Activated CD8-positive, alpha-beta memory T cell treated with anti-CD3 and anti-CD28 coated beads for 24 hours (primary cell): ENCODE data around the gene IGFLR1.
"Not testable (repeated sequence)": the region's sequence is repeated elsewhere in the genome, so short reads cannot be mapped to it uniquely, and the experiment has no call there.

Experiments
- DNase-seq: peaks from one replicate; pipeline ENCODE4 v3.0.0-alpha.2; 2020

The IGFLR1 gene

DNA sequence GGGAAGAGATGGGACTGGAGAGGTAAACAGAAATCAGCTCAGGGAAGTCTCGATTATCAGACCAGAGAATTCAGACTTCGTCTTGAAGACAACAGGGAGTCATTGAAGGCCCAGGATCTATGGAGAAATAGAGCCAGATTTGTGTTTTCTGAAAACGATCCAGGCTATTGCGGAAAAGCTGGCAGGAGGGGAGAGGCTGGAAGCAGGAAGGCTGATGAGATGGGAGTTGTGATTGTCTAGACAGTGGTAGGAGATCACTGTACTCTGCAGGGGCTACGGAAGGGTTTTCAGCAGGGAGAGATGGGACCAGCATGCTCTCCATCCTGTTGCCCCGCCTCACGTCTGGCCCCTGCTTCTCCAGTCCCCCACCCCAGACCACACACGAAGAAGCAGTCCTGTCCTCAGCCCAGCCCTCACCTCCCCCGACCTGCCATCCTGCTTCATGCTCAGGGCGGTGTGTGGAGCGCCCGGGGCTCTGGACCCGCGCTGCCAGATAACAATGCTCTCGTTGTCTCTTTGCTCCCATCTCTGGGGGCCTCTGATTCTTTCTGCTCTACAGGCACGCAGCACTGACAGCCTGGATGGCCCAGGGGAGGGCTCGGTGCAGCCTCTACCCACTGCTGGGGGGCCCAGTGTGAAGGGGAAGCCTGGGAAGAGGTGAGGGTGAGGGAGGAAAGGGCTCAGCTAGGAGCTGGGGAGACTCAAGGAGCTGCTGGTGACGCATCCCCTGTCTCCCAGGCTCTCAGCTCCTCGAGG is 35.0 kb upstream of the IGFLR1 start:
- DNase-seq = no peak

DNA sequence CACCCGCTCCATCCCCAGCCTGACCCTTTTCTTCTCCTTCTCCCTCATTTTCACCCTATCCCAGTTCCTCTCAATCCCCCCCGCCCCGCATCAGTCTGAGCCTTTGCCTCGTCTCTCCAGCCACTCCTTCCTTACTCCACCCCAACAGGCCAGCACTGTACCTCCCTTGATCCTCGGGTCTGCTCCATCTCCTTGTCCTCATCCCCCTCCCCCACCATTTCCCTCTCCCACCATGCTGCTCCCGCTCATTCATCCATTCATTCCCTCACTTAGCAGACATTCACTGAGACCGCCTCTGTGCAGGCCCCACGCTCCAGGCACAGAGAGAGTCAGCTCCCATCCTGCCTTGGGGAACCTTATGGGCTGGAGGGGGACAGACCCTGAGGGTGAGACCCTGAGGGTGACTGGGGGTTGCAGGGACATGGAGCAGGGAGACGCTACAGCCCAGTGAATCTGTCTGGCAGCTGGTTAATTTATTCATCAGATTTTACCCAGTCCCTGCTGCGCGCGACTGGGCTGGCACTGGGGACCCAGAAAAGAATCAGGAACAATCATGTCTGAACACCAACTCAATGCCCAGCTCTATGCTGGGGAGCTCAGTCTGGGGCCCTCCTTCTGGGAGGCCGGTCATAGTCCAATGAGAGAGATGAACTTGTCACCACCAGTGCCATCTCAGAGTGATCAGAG is 34.0 kb upstream of the IGFLR1 start:
- no peak for DNase-seq

DNA sequence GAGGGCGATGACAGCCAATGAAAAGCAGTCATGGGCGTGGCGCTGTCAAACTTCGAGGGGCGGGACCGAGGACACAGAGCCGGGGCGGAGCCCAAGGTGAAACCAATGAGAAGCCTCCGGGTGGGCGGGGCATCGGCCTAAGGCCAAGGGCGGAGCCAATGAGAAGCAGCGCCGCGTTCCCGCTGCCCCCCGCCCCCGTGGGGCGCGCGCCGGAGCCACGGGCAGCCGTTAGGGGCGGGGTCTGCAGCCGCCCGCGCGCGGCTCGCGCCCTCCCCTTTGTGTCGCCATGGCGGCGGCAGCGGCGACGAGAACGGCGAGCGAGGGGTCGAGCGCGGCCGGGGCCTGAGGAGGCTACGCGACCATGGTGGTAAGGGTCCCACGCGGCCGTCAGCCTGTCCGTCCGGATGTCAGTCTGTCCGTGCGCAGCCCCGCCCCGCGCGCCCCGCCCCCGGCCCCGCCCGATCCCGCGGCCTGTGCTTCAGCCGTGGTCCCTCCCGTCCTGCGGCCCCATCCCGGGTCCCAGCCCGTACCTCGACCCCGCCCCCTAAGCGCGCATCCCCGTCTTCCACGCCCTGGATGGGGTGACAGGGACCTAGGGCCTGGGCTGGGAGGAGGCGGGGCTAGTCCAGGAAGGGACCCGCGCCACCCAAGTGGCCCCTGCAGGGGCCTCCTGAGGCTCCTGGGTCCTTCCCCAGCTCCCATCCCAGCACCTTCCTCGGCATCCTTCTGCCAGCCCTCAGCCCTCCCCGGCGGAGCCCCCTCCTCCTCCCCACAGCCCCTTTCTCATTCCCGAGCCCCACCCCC is 33.2 kb upstream of the IGFLR1 start, which contains the start of gene ARHGAP33:
ARHGAP33 (plus strand) TSS at position 267 of the 804 bp plus-strand sequence; CDS start at position 362, 95 bp downstream.
- DNase-seq = peak; percentile 99

DNA sequence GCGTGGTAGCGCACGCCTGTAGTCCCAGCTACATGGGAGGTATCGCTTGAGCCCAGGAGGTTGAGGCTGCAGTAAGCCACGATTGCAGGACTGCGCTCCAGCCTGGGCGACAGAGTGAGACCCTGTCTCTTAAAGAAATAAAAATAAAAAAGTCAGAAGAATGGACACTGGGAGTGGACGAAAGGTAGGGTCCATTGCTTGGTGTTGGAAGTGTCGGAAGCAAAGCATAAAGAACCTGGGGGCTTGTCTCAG is 32.7 kb upstream of the IGFLR1 start:
- DNase-seq = no peak

DNA sequence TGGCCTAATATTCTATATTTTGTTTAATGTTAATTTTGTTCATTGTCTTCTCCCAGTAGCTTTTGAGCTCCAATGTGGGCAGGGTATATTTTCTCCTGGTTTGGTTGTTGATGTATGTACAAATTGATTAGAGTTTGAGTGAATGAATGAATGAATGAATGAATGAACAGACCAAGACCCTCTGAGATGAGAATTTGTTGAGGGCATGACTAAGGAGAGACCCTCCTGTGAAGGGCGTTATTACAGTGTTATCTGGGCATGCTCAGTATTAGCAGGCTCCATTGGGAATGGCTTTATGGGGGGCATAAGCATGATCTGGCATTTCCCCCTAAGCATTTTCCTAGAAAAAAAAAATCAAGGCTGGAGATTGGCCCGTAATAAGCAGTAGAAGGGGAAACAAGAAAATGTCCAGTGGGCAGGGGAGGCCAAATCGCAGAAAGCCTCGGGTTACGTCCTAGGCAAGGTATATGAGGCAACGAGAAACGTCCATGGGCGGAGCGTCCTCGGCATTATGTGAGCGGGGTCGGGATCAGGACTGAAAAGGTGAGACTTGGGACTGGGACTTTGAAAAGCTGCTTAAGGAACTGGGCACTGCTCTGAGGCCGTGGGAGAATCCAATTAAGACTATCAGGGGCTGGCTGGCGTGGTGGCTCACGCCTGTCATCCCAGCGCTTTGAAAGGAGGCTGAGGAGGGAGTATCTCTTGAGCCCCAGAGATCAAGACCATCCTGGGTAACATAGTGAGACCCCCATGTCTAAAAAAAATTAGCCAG is 32.2 kb upstream of the IGFLR1 start:
- no peak for DNase-seq

DNA sequence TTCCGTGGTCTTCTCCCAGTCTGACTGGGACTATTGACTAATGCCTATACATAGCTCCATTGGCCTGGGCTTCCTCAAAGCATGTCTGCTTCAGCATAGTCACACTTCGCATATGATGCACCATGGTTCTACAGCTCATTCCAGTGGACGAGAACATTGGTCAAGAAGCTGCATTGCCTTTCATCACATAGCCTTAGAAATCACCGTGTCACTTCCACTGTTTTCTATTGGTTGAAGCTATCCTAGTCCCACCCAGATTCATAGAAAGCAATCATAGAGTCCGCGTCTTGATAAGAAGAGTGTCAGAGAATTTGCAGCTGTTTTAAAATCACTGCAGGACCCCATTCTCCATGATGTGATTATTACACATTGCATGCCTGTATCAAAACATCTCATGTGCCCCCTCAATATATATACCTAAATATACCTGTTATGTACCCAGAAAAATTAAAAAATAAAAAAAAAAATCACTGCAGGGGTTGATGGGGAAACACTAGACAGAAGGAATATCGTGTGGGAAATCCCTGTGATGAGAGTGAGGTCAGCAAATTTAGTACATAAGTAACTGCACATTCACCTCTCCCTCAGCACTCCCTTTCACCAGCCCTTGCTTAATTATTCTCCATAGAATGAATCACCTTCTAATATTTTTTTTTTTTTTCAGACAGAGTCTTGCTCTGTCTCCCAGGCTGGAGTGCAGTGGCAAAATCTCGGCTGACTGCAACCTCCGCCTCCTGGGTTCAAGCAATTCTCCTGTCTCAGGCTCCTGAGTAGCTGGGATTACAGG is 31.0 kb upstream of the IGFLR1 start:
- DNase-seq = no peak

DNA sequence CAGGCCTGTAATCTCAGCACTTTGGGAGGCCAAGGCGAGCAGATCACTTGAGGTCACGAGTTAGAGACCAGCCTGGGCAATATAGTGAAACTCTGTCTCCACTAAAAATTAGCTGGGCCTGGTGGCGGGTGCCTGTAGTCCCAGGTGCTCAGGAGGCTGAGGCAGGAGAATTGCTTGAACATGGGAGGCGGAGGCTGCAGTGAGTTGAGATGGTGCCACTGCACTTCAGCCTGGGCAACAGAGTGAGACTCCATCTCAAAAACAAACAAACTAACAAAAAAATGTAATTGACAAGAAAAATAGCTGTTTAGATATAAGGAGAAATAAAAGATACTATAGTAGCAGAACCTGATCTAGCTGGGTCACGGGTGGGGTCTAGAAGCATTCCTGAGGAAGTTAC is 30.1 kb upstream of the IGFLR1 start:
- DNase-seq = not testable (repeated sequence)

DNA sequence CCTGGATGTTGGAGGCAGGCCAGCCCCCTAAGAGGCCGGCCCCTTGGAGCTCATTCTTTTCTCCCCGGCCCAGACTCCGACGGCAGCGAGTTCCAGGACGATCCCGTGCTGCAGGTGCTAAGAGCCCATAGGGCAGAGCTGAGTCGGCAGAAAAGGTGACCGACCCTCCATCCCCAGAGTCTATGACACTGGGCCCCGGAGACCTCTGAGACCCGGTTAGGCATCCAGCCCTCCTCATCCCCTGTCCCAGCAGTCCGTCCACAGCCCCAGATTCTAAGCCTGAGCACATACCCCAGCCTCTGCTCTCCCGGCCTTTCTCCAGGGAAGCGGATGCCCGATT is 25.8 kb upstream of the IGFLR1 start:
- DNase-seq = no peak

DNA sequence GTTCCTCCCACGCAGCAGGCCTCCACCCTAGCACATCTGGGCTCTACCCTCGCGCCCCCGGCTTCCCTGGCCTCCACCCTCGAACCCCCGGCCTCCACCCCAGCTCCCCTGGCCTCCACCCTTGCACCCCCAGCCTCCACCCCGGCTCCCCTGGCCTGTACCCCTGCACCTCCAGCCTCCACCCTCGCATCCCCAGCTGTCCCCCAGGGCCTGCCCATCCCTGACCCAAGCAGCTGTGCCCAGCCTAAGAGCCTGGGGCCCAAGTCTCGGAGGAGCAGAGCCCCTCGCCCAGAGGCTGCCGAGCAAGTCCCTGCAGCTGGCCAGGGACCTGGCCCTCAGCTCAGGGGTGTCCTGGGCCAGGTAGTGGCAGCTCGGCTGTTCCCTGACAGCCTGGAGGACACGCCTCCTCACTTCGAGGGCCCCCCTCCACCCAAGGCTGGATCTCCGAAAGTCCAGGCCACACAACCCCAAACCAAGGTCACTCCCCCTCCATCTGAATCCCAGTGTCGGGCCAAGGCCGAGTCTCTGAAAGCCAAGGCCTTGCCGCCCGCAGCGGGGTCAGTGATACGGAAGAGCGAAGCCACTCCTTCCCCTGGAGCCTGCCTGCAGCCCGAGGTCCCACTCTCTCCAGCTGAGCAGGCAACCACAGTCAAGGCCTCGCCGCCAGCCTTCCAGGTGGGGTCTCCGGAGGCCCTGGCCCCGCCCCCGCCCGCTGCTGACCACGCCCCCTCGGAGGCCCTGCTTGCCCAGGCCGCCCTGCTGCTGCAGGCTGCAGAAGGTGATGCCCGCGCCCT is 25.2 kb upstream of the IGFLR1 start:
- no peak for DNase-seq

DNA sequence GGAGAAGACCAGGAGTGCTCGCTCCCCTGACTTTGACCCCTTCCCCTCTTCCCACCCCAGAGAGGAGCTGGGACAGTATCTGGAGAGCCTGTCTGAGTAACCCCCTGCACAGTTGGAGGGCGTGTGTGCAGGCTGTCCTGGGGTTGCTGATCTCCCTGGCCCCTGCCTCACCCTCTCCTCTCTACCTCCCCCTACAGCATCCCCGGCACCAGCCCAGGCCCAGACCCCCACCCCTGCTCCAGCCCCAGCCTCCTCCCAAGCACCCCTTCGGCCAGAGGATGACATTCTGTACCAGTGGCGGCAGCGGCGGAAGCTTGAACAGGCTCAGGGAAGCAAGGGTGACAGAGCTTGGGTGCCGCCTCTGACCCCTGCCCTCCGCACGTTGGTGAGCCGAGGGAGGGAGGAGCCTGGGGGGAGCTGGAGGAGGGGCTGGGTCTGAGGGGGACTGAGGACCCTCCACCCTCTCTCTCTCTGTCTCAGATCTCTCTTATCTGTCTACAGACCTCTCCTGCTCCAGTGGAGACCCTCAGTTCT is 24.4 kb upstream of the IGFLR1 start:
- no peak for DNase-seq

DNA sequence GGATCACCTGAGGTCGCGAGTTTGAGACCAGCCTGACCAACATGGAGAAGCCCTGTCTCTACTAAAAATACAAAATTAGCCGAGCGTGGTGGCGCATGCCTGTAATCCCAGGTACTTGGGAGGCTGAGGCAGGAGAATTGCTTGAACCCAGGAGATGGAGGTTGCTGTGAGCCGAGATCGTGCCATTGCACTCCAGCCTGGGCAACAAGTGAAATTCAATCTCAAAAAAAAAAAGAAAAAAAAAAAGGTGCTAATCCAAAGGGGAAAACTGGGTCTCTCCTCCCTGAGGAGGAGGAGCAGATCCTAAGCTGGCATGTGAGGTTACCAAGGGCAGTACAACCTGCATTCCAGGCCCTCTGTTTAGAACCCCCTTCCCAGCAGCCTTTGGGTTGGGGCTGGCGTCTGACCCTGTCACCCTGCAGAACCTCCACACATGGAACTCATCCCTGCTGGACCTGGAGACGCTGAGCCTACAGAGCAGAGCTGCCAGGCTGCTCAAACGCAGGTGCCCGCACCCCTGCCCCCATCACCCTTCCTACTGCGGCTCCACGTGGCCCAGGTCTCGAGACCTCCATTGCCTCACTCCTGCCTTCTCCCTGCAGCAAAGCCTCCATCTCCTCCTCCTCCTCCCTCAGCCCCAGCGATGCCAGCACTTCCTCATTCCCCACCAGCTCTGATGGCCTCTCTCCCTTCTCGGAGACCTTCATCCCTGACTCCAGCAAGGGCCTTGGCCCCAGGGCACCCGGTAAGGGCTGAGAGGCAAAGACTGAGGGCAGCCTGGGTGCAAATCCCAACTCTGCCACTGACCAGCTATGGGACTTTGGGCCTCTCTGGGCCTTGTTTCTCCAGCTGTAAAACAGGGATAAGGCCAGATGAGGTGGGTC is 22.4 kb upstream of the IGFLR1 start:
- DNase-seq = no peak

DNA sequence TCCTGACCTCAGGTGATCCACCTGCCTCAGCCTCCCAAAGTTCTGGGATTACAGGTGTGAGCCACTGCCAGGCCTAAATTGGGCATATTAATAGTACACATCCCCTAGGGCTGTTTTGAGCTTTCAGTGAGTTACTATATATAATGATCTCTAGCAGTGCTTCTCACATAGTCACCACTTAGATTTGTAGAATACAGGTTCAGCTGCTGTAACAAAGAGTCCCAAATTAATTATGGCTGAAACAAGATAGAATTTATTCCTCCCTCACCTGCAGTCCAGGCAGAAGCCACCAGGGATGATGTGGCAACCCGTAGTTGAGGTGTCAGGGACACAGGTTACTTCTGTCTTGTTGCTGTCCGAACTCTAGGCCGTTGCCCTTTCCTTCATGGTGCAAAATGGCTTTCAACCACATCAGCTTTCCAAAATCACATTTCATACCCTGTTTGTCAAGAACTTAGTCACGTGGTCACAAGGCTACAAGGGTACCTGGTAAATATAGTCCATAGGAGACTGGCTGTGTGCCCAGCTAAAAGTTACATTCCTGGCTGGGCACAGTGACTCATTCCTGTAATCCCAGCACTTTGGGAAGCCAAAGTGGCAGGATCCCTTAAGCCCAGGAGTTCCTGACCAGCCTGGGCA is 18.6 kb upstream of the IGFLR1 start:
- no peak for DNase-seq

DNA sequence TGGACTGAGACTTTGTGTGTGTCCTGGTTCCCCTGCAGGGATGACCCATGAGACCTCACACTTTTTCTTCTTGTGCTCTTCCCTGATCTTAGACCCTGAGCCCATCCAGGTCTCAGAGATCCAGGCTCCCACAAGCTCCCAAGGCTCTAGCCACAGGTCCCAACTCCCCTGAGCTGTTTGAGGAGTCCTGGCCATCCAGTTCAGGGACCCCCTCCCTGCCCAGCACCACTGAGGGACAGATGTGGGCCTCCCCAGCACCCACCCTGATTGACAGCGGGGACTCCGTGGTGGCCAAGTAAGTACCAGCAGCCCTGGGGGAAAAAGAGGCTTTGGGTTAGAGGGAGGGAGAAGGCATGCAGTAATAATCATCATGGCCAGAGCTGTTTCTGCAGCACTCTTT is 17.4 kb upstream of the IGFLR1 start:
- no peak for DNase-seq

DNA sequence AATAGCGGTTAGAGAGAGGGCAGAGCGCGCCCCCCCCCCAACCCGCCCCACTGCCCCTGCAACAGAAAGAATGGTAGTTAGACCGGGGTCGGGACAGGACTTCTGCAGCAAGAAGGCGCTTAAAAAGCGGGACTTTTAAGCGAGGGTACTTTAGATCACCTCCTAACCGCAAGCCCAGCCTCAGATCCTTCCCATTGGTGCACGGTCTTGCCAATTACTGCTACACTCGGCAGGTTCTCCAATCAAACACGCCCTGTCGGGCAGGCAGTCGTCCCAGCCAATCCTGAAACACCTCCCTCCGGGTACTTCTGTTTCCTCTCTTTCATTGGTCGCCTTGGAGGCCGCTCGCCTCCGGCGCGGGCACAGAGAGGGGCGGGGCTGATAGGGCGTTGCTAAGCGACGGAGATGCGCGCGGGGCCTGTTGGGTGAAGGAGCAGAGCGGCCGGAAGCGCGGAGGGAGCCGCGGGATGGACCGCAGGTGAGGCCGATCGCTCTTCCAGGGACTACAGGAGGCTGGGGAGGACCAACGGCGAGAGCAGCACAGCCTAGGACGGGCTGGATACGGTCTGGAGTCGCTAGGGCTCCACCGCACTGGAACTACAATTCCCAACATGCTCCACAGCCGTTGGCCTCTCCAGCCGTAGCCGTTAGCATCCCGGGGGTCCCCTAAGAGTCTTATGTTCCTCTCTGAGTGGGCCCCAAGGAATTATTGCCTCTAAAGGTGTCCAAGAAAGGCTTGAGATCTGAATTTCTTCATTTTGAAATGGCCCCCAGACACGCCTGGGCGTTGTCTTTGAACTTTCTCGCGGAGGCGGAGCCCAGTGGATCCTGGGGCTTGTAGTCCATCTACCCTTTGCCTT is 15.7 kb upstream of the IGFLR1 start, which contains the start of gene PROSER3:
PROSER3 (plus strand) TSS at position 428 of the 860 bp plus-strand sequence; CDS start at position 468, 40 bp downstream.
- DNase-seq = peak; percentile 97

DNA sequence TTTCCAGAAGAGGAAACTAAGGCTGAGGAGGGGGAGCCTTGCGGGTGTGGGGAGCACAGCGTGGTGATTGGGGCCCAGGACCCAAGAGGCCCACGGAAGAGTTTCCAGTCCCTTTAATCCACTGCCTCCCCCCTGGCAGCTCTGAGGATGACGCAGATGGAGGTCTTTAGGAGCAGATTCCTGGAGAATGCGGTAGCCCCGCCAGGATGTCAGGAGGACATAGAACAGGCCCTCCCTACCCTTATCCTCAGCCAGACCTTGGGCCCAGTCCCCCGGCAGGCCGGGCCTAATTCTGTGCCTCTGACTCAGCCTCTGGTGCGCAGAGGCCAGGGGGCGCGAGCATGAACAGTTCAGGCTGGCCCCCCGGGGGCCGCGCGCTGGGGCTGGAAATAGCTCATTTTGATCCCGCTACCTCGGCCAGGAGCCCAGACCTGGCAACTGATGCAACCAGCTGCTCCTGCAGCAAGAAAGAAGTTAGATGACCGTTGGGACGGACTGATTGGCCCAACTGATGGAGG is 15.0 kb upstream of the IGFLR1 start:
- no peak for DNase-seq

DNA sequence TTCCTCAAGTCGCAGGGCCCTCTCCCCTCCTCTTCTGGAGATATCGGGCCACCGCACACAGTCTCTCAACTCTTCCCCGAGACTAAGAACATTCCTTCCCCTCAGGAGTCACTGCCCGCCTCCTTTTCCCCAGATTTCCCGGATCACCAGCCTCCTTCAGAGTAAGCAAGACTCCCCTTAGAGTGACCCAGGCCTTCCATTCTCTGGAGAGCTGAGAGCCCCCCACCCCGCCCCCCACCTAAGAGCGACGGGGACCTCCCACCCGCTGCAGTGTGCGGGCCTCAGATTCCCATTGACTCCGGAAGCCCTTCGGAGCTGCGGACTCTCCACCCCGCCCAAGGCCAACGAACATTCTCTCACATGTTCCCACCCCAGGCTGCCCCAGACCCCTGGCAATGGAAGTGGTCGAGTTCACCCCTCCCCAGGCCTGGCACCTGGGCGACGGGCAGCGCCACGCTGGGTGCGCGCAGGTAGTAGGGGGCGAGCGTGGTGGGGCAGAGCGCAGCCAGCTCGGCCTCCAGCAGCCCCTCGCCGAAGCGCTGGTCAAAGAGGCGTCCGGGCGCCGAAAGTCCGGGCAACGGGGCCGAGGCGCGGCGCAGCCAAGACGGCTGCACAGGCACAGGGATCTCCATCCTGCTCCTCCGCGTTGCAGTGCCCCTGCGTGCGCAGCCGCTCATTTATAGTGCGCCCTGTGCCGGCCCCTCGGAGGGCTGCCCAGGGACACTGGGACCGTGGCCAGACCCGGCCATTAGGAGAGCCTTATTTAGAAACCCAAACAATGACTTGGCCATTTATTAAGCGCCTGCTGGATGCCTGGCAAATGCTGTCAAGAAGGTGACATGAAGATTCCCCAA is 14.4 kb upstream of the IGFLR1 start, which contains the start of gene HSPB6:
HSPB6 (minus strand) TSS at position 653 of the 854 bp plus-strand sequence; CDS start at position 632, 21 bp downstream.
- no peak for DNase-seq
